IMR-90 (cell line): ENCODE data around the gene SASH1. TPM values are rescaled to one million over a fixed set of nuclear protein-coding genes. Genes with fewer than 3 reads are reported as not detected.

Experiments used
- ATAC-seq: fragments of 200-7000 bp; cut with Tn5 transposase; 2 replicates; pipeline ENCODE4 v1.9.1; 2020; ENCODE audit warnings: low read depth, mild to moderate bottlenecking, moderate library complexity
- BruUV-seq: library from RNA; stranded (reverse); fragments of 400-500 nt; replicated peaks from 2 replicates; lab custom pipeline; 2021; lab: Mats Ljungman, UMichigan
- CTCF ChIA-PET: fragments of 300-600 bp; formaldehyde crosslinking; extraction: SDS; loops from one replicate; lab custom pipeline; 2021; ENCODE audit warnings: antibody characterized with exemption; lab: Yijun Ruan, JAX
- POLR2A ChIA-PET: fragments of 300-600 bp; sonication (Branson Sonifier 250); formaldehyde crosslinking; loops from one replicate; lab custom pipeline; 2022; ENCODE audit warnings: antibody characterized with exemption; ENCODE audit not compliant: unreplicated experiment; lab: Charles Lee
- DNase-seq: peaks from one replicate; pipeline ENCODE4 v3.0.0; 2013
- H2AFZ ChIP-seq: replicated peaks from 2 replicates; pipeline ENCODE3; 2013; ENCODE audit warnings: low read length, mild to moderate bottlenecking; ENCODE audit not compliant: poor library complexity
- H2AK5ac ChIP-seq: 2 replicates; pipeline ENCODE4 v1.6.1; 2013; ENCODE audit warnings: low read depth, low read length, inconsistent platforms
- H2AK9ac ChIP-seq: replicated peaks from 2 replicates; pipeline ENCODE3; 2013; ENCODE audit warnings: mild to moderate bottlenecking, low read depth, low read length, moderate library complexity; ENCODE audit not compliant: poor library complexity
- H2BK120ac ChIP-seq: 2 replicates; pipeline ENCODE4 v1.6.1; 2013; ENCODE audit warnings: low read depth, low read length, inconsistent platforms
- H2BK15ac ChIP-seq: 3 replicates; pipeline ENCODE4 v1.6.1; 2013; ENCODE audit warnings: low read depth, low read length, inconsistent platforms
- H2BK20ac ChIP-seq: 2 replicates; pipeline ENCODE4 v1.6.1; 2013; ENCODE audit warnings: low read depth, mild to moderate bottlenecking, inconsistent platforms, low read length, moderate library complexity
- H2BK5ac ChIP-seq: 2 replicates; pipeline ENCODE4 v1.6.1; 2013; ENCODE audit warnings: mild to moderate bottlenecking, low read depth, low read length, inconsistent platforms; ENCODE audit not compliant: poor library complexity, severe bottlenecking
- H3K14ac ChIP-seq: replicated peaks from 2 replicates; pipeline ENCODE4 v1.6.1; 2013; ENCODE audit warnings: low read depth, low read length, inconsistent platforms
- H3K18ac ChIP-seq: 2 replicates; pipeline ENCODE4 v1.6.1; 2013; ENCODE audit warnings: low read depth, low read length, control low read depth
- H3K23ac ChIP-seq: 2 replicates; pipeline ENCODE4 v1.6.1; 2013; ENCODE audit warnings: low read depth, low read length, inconsistent platforms
- H3K27ac ChIP-seq: 2 replicates; pipeline ENCODE4 v1.5.1; 2013; ENCODE audit warnings: mild to moderate bottlenecking, control low read depth, low read length; ENCODE audit not compliant: insufficient read depth
- H3K27me3 ChIP-seq: 2 replicates; pipeline ENCODE4 v1.6.1; 2013; ENCODE audit warnings: low read length; ENCODE audit not compliant: control insufficient read depth, insufficient read depth
- H3K36me3 ChIP-seq: 2 replicates; pipeline ENCODE4 v1.6.1; 2013; ENCODE audit warnings: low read length, mixed read lengths; ENCODE audit not compliant: control insufficient read depth, insufficient read depth
- H3K4ac ChIP-seq: 2 replicates; pipeline ENCODE4 v1.6.1; 2013; ENCODE audit warnings: low read depth, low read length, inconsistent platforms
- H3K4me1 ChIP-seq: 2 replicates; pipeline ENCODE4 v1.6.1; 2013; ENCODE audit warnings: low read length, mixed read lengths; ENCODE audit not compliant: control insufficient read depth, insufficient read depth
- H3K4me2 ChIP-seq: 2 replicates; pipeline ENCODE4 v1.6.1; 2013; ENCODE audit warnings: low read depth, mild to moderate bottlenecking, control low read depth, low read length, moderate library complexity
- H3K4me3 ChIP-seq: 2 replicates; pipeline ENCODE4 v1.5.1; 2013; ENCODE audit warnings: low read depth, mild to moderate bottlenecking, control low read depth, low read length, moderate library complexity; ENCODE audit not compliant: insufficient read depth
- H3K56ac ChIP-seq: 2 replicates; pipeline ENCODE4 v1.6.1; 2013; ENCODE audit warnings: low read length, inconsistent platforms; ENCODE audit not compliant: insufficient read depth; ENCODE audit errors: extremely low read depth
- H3K79me1 ChIP-seq, 2 experiments: 2 replicates each; pipeline ENCODE4 v1.6.1; 2013; ENCODE audit warnings: low read length in 2 of 2, inconsistent platforms in 1 of 2, low read depth in 1 of 2
- H3K9ac ChIP-seq: 2 replicates; pipeline ENCODE4 v1.6.1; 2013; ENCODE audit warnings: low read depth, low read length, control low read depth
- H3K9me1 ChIP-seq: 2 replicates; pipeline ENCODE4 v1.6.1; 2013; ENCODE audit warnings: low read length, inconsistent platforms; ENCODE audit not compliant: insufficient read depth
- H3K9me3 ChIP-seq: 2 replicates; pipeline ENCODE4 v1.6.1; 2013; ENCODE audit warnings: low read length; ENCODE audit not compliant: control insufficient read depth, insufficient read depth
- H4K20me1 ChIP-seq: 2 replicates; pipeline ENCODE4 v1.6.1; 2013; ENCODE audit warnings: low read length, inconsistent platforms; ENCODE audit not compliant: insufficient read depth
- H4K5ac ChIP-seq: 2 replicates; pipeline ENCODE4 v1.6.1; 2013; ENCODE audit warnings: mild to moderate bottlenecking, low read depth, low read length, control low read depth
- H4K8ac ChIP-seq, 2 experiments: 2 replicates each; pipeline ENCODE4 v1.6.1; 2013; ENCODE audit warnings: low read depth in 2 of 2, low read length in 2 of 2, control low read depth in 1 of 2, inconsistent platforms in 1 of 2
- H4K91ac ChIP-seq: 2 replicates; pipeline ENCODE4 v1.6.1; 2013; ENCODE audit warnings: low read depth, low read length, inconsistent platforms; ENCODE audit not compliant: insufficient read depth
- BHLHE40 ChIP-seq: fragments of 150-350 bp; IDR thresholded peaks from 2 replicates; pipeline ENCODE4 v1.6.1; 2016; ENCODE audit warnings: mild to moderate bottlenecking, low read depth, low read length
- CHD1 ChIP-seq: IDR thresholded peaks from 2 replicates; pipeline ENCODE4 v1.6.1; 2012; ENCODE audit warnings: low read depth, low read length, improper control_type of control experiment
- FOS ChIP-seq: fragments of 150-350 bp; IDR thresholded peaks from 2 replicates; pipeline ENCODE4 v1.6.1; 2016; ENCODE audit warnings: low read depth, low read length
- POLR2A ChIP-seq: IDR thresholded peaks from 2 replicates; pipeline ENCODE4 v1.6.1; 2012; ENCODE audit warnings: mild to moderate bottlenecking, low read depth, low read length
- RAD21 ChIP-seq: IDR thresholded peaks from 2 replicates; pipeline ENCODE4 v1.6.1; 2012; ENCODE audit warnings: low read length, improper control_type of control experiment
- RFX5 ChIP-seq: IDR thresholded peaks from 2 replicates; pipeline ENCODE4 v1.8.0; 2012; ENCODE audit warnings: low read depth, mild to moderate bottlenecking, low read length, moderate library complexity
- WGBS, 2 experiments: methylation state at CpG; one replicate each; pipeline versions ENCODE4 v1.1.5 to v1.1.7; 2013; ENCODE audit warnings: missing lambda C conversion rate in 2 of 2; ENCODE audit not compliant: insufficient read length in 1 of 2; ENCODE audit errors: extremely low coverage in 2 of 2; 5-methylcytosine and 5-hydroxymethylcytosine counted together
- dilution Hi-C: fragments of 300-500 bp; cut with HindIII; formaldehyde crosslinking; loops from one replicate; pipeline ENCODE4 v1.14.3; 2018; ENCODE audit warnings: low sequenced_read_pairs; ENCODE audit not compliant: unreplicated experiment
- in situ Hi-C: fragments of 300-500 bp; cut with MboI; formaldehyde crosslinking; loops from 3 replicates; pipeline ENCODE4 v1.14.3; 2019; ENCODE audit warnings: low sequenced_read_pairs, inconsistent platforms, mixed read lengths
- intact Hi-C: fragments of 100-400 bp; cut with micrococcal nuclease; formaldehyde crosslinking; loops from 2 replicates; pipeline ENCODE4 v1.10.0; 2022
- polyA plus RNA-seq, 3 experiments: library from polyadenylated mRNA; depleted of rRNA; stranded (reverse); fragments of >200 nt; gene quantifications; 2 replicates each; pipeline ENCODE4 v1.2.3, GENCODE V29; 2012; ENCODE audit warnings: low replicate concordance in 1 of 3
- total RNA-seq: library from RNA; depleted of rRNA; stranded (reverse); fragments of >200 nt; gene quantifications from 2 replicates; pipeline ENCODE4 v1.2.3, GENCODE V29; 2012

SASH1 gene
- total and polyA plus RNA-seq, 2 of the 4 experiments (the other 2 are of a cell fraction): 11.6 to 16.5 TPM

GRCh38 chr6:148578837-148579565 lies 236.4 kb downstream of the SASH1 start:
- Histone ChIP-seq H4K91ac (no peak overlapping the region), H3K56ac (no peak overlapping the region), H4K5ac (no peak overlapping the region), H3K4me1 (peaks cover 1% of the 10 kb centered on the region; the same call in 1 of the 2 replicates), H3K14ac (no peak overlapping the region), H3K27me3 (no peaks in the 10 kb centered on the region), H3K9me3 (no peaks in the 10 kb centered on the region), H3K4ac (no peak overlapping the region), H3K4me3 (no peak overlapping the region), H2AK5ac (no peak overlapping the region), H3K18ac (no peak overlapping the region), H3K9me1 (no peaks in the 10 kb centered on the region), H3K4me2 (no peak overlapping the region), H3K23ac (no peak overlapping the region), H2BK20ac (no peak overlapping the region), H4K20me1 (no peaks in the 10 kb centered on the region), H2BK120ac (no peak overlapping the region), H4K8ac (no peak overlapping the region), H3K79me1 (no peaks in the 10 kb centered on the region), H2BK5ac (no peak overlapping the region), H3K9ac (no peak overlapping the region), H2AFZ (no peak overlapping the region), H2AK9ac (no peak overlapping the region), H2BK15ac (no peak overlapping the region), H3K27ac (no peak overlapping the region), H3K36me3 (no peaks in the 10 kb centered on the region)
- in situ Hi-C loops (loop anchor here (5.0 to 10.0 kb wide), 3 partner anchors 373 to 936 kb away; no protein-coding TSS in a partner anchor), intact Hi-C loops (loop anchor here (1.0 to 10.0 kb wide), 10 partner anchors 30 to 936 kb away; no protein-coding TSS in a partner anchor), dilution Hi-C loops (no loop called here)
- TF ChIP-seq CHD1 (no peak), RFX5 (no peak), POLR2A (no peak), RAD21 (no peak), BHLHE40 (no peak), FOS (no peak)
- ChIA-PET POLR2A (no interaction called here), CTCF (interaction anchor here (0.6 to 2.4 kb wide), 21 partner anchors 8 to 448 kb away, joined by 3 to 10 read pairs (median 5); no protein-coding TSS in a partner anchor)
- no CpG with 5 or more reads among the region's 4 CpGs for WGBS, 2 experiments
- ATAC-seq: no peak
- no TSS peak for BruUV-seq
- no peak for DNase-seq
